Activated naive CD8-positive, alpha-beta T cell treated with anti-CD3 and anti-CD28 coated beads, Interleukin-2, amount 50 U/mL, for 24 hours (primary cell): ENCODE data around the gene CTIF.
A peak's percentile ranks its signal among the peaks of the same experiment; 100 is the strongest.
"Not testable (repeated sequence)": the region's sequence is repeated elsewhere in the genome, so short reads cannot be mapped to it uniquely, and the experiment has no call there.

ENCODE experiments used
- ATAC-seq: fragments of 150-1000 bp; cut with Tn5 transposase; one replicate; pipeline ENCODE4 v1.10.0; 2021
- DNase-seq: peaks from one replicate; pipeline ENCODE4 v3.0.0; 2021
- H3K27ac Mint-ChIP-seq: one replicate; pipeline ENCODE4 v1.8.0; 2021; ENCODE audit warnings: mild to moderate bottlenecking, mixed read lengths
- H3K27me3 Mint-ChIP-seq: one replicate; pipeline ENCODE4 v1.8.0; 2021; ENCODE audit warnings: mixed read lengths
- H3K36me3 Mint-ChIP-seq: one replicate; pipeline ENCODE4 v1.8.0; 2021; ENCODE audit warnings: low read depth, mixed read lengths
- H3K4me1 Mint-ChIP-seq: one replicate; pipeline ENCODE4 v1.8.0; 2021; ENCODE audit warnings: mixed read lengths
- H3K4me3 Mint-ChIP-seq: one replicate; pipeline ENCODE4 v1.8.0; 2021; ENCODE audit warnings: mild to moderate bottlenecking, moderate library complexity, mixed read lengths
- H3K9me3 Mint-ChIP-seq: one replicate; pipeline ENCODE4 v1.8.0; 2021; ENCODE audit warnings: mixed read lengths

Gene CTIF

DNA sequence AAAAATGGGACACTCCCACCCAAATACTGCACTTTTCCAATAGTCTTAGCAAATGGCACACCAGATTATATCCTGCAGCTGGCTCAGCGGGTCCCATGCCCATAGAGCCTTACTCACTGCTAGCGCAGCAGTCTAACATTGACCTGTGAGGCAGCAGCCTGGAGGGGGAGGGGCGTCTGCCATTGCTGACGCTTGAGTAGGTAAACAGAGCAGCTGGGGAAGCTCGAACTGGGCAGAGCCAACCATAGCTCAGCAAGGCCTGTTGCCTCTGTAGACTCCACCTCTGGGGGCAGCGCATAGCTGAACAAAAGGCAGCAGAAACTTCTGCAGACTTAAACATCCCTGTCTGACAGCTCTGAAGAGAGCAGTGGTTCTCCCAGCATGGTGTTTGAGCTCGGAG is 110.4 kb downstream of the CTIF start:
- ATAC-seq = no peak
- DNase-seq = no peak
- H3K27ac Mint-ChIP-seq = no peak overlapping the region
- H3K4me3 Mint-ChIP-seq = no peak overlapping the region
- no peaks in the 10 kb centered on the region for H3K9me3 Mint-ChIP-seq
- no peaks in the 10 kb centered on the region for H3K27me3 Mint-ChIP-seq
- no peaks in the 10 kb centered on the region for H3K4me1 Mint-ChIP-seq
- H3K36me3 Mint-ChIP-seq = no peaks in the 10 kb centered on the region

DNA sequence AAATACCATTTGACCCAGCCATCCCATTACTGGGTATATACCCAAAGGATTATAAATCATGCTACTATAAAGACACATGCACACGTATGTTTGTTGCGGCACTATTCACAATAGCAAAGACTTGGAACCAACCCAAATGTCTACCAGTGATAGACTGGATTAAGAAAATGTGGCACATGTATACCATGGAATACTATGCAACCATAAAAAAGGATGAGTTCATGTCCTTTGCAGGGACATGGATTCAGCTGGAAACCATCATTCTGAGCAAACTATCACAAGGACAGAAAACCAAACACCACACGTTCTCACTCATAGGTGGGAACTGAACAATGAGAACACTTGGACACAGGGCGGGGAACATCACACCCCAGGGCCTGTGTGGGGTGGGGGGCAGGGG is 115.8 kb downstream of the CTIF start:
- DNase-seq, ATAC-seq, H3K27me3 Mint-ChIP-seq, H3K27ac Mint-ChIP-seq, H3K4me3 Mint-ChIP-seq, H3K4me1 Mint-ChIP-seq, H3K9me3 Mint-ChIP-seq, H3K36me3 Mint-ChIP-seq: not testable (repeated sequence)

DNA sequence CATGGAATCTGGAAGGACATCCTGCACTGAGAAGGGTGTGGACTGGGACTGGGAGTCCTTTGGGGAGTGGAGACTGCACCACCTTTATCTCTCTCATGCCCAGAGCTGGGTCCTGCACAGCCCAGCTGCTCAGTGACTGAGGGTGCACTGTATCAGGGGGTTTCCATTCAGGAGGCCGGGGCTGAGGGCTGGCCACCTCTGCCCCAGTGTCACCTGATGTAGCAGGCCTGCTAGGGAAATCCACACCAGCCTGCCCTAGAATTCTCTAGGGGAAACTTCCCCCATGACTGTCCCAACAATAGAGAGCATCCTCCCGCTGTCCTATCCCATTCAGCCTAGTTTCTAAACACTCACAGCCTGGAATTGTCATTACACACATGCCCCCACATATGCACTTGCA is 116.7 kb downstream of the CTIF start:
- DNase-seq (no peak), ATAC-seq (no peak)
- Mint-ChIP-seq H3K4me1 (no peaks in the 10 kb centered on the region), H3K36me3 (no peaks in the 10 kb centered on the region), H3K27ac (no peak overlapping the region), H3K27me3 (no peaks in the 10 kb centered on the region), H3K4me3 (no peak overlapping the region), H3K9me3 (no peaks in the 10 kb centered on the region)

- no peak overlapping the region for H3K27ac Mint-ChIP-seq
- H3K9me3 Mint-ChIP-seq = no peaks in the 10 kb centered on the region
- H3K36me3 Mint-ChIP-seq = no peaks in the 10 kb centered on the region
- H3K27me3 Mint-ChIP-seq = no peaks in the 10 kb centered on the region
- no peaks in the 10 kb centered on the region for H3K4me1 Mint-ChIP-seq
- ATAC-seq (no peak), DNase-seq (no peak)
- no peak overlapping the region for H3K4me3 Mint-ChIP-seq
These were observed 117.3 kb downstream of the CTIF start for GRCh38 chr18:48656176-48656575.

GRCh38 chr18:48656582-48656981 is 117.8 kb downstream of the CTIF start:
- ATAC-seq (no peak), DNase-seq (no peak)
- Mint-ChIP-seq H3K27ac (no peak overlapping the region), H3K4me3 (no peak overlapping the region), H3K9me3 (no peaks in the 10 kb centered on the region), H3K27me3 (no peaks in the 10 kb centered on the region), H3K36me3 (no peaks in the 10 kb centered on the region), H3K4me1 (no peaks in the 10 kb centered on the region)

- Mint-ChIP-seq H3K27ac (no peak overlapping the region), H3K27me3 (no peaks in the 10 kb centered on the region), H3K4me3 (no peak overlapping the region), H3K4me1 (no peaks in the 10 kb centered on the region), H3K9me3 (no peaks in the 10 kb centered on the region), H3K36me3 (no peaks in the 10 kb centered on the region)
- no peak for DNase-seq
- no peak for ATAC-seq
These were observed 118.8 kb downstream of the CTIF start for GRCh38 chr18:48657447-48658120.

GRCh38 chr18:48658721-48659120 is 119.9 kb downstream of the CTIF start:
- H3K27me3 Mint-ChIP-seq = peaks cover 5% of the 10 kb centered on the region
- no peaks in the 10 kb centered on the region for H3K9me3 Mint-ChIP-seq
- no peaks in the 10 kb centered on the region for H3K4me1 Mint-ChIP-seq
- no peak overlapping the region for H3K4me3 Mint-ChIP-seq
- H3K36me3 Mint-ChIP-seq = no peaks in the 10 kb centered on the region
- no peak overlapping the region for H3K27ac Mint-ChIP-seq
- ATAC-seq (no peak), DNase-seq (no peak)

GRCh38 chr18:48659188-48660009 is 120.6 kb downstream of the CTIF start:
- H3K36me3 Mint-ChIP-seq = no peaks in the 10 kb centered on the region
- peaks cover 5% of the 10 kb centered on the region for H3K27me3 Mint-ChIP-seq
- no peak for DNase-seq
- ATAC-seq = no peak
- H3K4me3 Mint-ChIP-seq = no peak overlapping the region
- no peaks in the 10 kb centered on the region for H3K4me1 Mint-ChIP-seq
- no peak overlapping the region for H3K27ac Mint-ChIP-seq
- no peaks in the 10 kb centered on the region for H3K9me3 Mint-ChIP-seq

GRCh38 chr18:48660346-48661228 is 121.8 kb downstream of the CTIF start:
- Mint-ChIP-seq H3K27ac (no peak overlapping the region), H3K36me3 (no peaks in the 10 kb centered on the region), H3K27me3 (peaks cover 5% of the 10 kb centered on the region), H3K9me3 (peaks cover under 1% of the 10 kb centered on the region), H3K4me1 (no peaks in the 10 kb centered on the region), H3K4me3 (no peak overlapping the region)
- no peak for DNase-seq
- ATAC-seq = no peak

- peaks cover 5% of the 10 kb centered on the region for H3K27me3 Mint-ChIP-seq
- no peak for DNase-seq
- peaks cover 3% of the 10 kb centered on the region for H3K36me3 Mint-ChIP-seq
- H3K4me3 Mint-ChIP-seq = no peak overlapping the region
- H3K9me3 Mint-ChIP-seq = peaks cover 7% of the 10 kb centered on the region
- H3K27ac Mint-ChIP-seq = no peak overlapping the region
- no peaks in the 10 kb centered on the region for H3K4me1 Mint-ChIP-seq
- no peak for ATAC-seq
These were observed 122.6 kb downstream of the CTIF start for GRCh38 chr18:48661421-48661820.

- Mint-ChIP-seq H3K4me3 (no peak overlapping the region), H3K36me3 (peaks cover 3% of the 10 kb centered on the region), H3K27ac (no peak overlapping the region), H3K4me1 (no peaks in the 10 kb centered on the region), H3K9me3 (peaks cover 7% of the 10 kb centered on the region), H3K27me3 (peaks cover 5% of the 10 kb centered on the region)
- ATAC-seq = no peak
- no peak for DNase-seq
These were observed 123.3 kb downstream of the CTIF start for GRCh38 chr18:48662011-48662661.

GRCh38 chr18:48663096-48663930 is 124.5 kb downstream of the CTIF start:
- H3K36me3 Mint-ChIP-seq = peaks cover 3% of the 10 kb centered on the region
- ATAC-seq = no peak
- H3K4me1 Mint-ChIP-seq = no peaks in the 10 kb centered on the region
- H3K27ac Mint-ChIP-seq = no peak overlapping the region
- peaks cover 5% of the 10 kb centered on the region for H3K27me3 Mint-ChIP-seq
- peaks cover 7% of the 10 kb centered on the region for H3K9me3 Mint-ChIP-seq
- H3K4me3 Mint-ChIP-seq = no peak overlapping the region
- DNase-seq = no peak

GRCh38 chr18:48663931-48664847 is 125.4 kb downstream of the CTIF start:
- DNase-seq = peak; percentile 66
- peaks cover 7% of the 10 kb centered on the region for H3K9me3 Mint-ChIP-seq
- no peak overlapping the region for H3K4me3 Mint-ChIP-seq
- no peaks in the 10 kb centered on the region for H3K4me1 Mint-ChIP-seq
- H3K36me3 Mint-ChIP-seq = peaks cover 3% of the 10 kb centered on the region
- H3K27me3 Mint-ChIP-seq = peaks cover 5% of the 10 kb centered on the region
- ATAC-seq = no peak
- no peak overlapping the region for H3K27ac Mint-ChIP-seq
